Upper lobe of right lung (tissue), 1 donor: ENCODE results near the gene DAB1. TPM values are rescaled to one million over a fixed set of nuclear protein-coding genes. Genes with fewer than 3 reads are reported as not detected.

Experiments used
- ATAC-seq: fragments of 200-7000 bp; cut with Tn5 transposase; one replicate; pipeline ENCODE4 v1.9.1; 2020; ENCODE audit warnings: mild to moderate bottlenecking, moderate library complexity
- DNase-seq: peaks from one replicate; pipeline ENCODE4 v3.0.0-alpha.2; 2020
- H3K27ac ChIP-seq: fragments of 200-600 bp; one replicate; pipeline ENCODE4 v1.8.0; 2022
- H3K27me3 ChIP-seq: fragments of 200-600 bp; one replicate; pipeline ENCODE4 v1.8.0; 2022; ENCODE audit warnings: mild to moderate bottlenecking
- H3K36me3 ChIP-seq: fragments of 200-600 bp; one replicate; pipeline ENCODE4 v1.8.0; 2022
- H3K4me1 ChIP-seq: fragments of 200-600 bp; one replicate; pipeline ENCODE4 v1.8.0; 2022
- H3K4me3 ChIP-seq: fragments of 200-600 bp; one replicate; pipeline ENCODE4 v1.8.0; 2022; ENCODE audit warnings: mild to moderate bottlenecking
- H3K9me3 ChIP-seq: fragments of 200-600 bp; one replicate; pipeline ENCODE4 v1.8.0; 2022
- intact Hi-C: fragments of 100-400 bp; cut with DNase I; formaldehyde crosslinking; loops from one replicate; pipeline ENCODE4 v1.11.0; 2022
- total RNA-seq: library from RNA; stranded (reverse); fragmentation: NEBNext Ultra II Directional; extraction: Animal tissue kit (Norgen Biotek cat#: 25700); gene quantifications from one replicate; pipeline ENCODE4 v1.2.1, GENCODE V29; 2021
- TF ChIP-seq, protein P1 (sequence below): fragments of 200-600 bp; IDR thresholded peaks from one replicate; pipeline ENCODE4 v1.8.0; 2022; ENCODE audit warnings: antibody characterized with exemption
- donor health status: DM: no; HTN: yes; CAD: no; lungs with severe emphysema.

DAB1 gene
- total RNA-seq, 1 donor from 2014 or later, result 0.29 TPM

DNA sequence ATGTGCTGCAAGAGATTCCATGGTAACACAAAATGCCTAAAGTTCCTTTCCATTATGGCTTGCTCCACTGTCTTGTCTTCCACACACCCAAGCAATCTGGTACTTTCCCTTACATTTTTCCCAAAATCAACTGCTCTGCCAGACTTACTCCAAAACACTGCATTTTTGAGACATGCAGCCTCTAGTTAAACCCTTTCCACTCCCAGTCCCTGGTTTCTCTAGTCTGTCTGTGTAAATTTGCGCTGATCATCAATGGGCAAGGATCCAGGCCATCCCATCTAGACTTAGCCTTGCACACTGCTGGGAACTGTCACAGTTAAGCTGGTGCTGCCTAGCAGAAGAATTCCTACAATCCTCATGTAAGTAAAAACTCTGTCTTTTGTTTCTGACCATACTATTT lies 47.8 kb downstream of the DAB1 start:
- DNase-seq (no peak), ATAC-seq (no peak)
- Histone ChIP-seq H3K27ac (no peak overlapping the region), H3K27me3 (no peaks in the 10 kb centered on the region), H3K4me3 (no peak overlapping the region), H3K9me3 (no peaks in the 10 kb centered on the region), H3K36me3 (no peaks in the 10 kb centered on the region), H3K4me1 (no peaks in the 10 kb centered on the region)
- TF ChIP-seq, protein P1, sequence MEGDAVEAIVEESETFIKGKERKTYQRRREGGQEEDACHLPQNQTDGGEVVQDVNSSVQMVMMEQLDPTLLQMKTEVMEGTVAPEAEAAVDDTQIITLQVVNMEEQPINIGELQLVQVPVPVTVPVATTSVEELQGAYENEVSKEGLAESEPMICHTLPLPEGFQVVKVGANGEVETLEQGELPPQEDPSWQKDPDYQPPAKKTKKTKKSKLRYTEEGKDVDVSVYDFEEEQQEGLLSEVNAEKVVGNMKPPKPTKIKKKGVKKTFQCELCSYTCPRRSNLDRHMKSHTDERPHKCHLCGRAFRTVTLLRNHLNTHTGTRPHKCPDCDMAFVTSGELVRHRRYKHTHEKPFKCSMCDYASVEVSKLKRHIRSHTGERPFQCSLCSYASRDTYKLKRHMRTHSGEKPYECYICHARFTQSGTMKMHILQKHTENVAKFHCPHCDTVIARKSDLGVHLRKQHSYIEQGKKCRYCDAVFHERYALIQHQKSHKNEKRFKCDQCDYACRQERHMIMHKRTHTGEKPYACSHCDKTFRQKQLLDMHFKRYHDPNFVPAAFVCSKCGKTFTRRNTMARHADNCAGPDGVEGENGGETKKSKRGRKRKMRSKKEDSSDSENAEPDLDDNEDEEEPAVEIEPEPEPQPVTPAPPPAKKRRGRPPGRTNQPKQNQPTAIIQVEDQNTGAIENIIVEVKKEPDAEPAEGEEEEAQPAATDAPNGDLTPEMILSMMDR, result no peak
- intact Hi-C loops, result no loop called here

- DNase-seq, result no peak
- Histone ChIP-seq H3K36me3 (no peaks in the 10 kb centered on the region), H3K4me3 (no peak overlapping the region), H3K4me1 (no peaks in the 10 kb centered on the region), H3K27me3 (no peaks in the 10 kb centered on the region), H3K9me3 (no peaks in the 10 kb centered on the region), H3K27ac (no peak overlapping the region)
- TF ChIP-seq, protein P1, result no peak
- no peak for ATAC-seq
- intact Hi-C loops, result no loop called here
Observed at GRCh38 chr1:57369889-57370288, 54.0 kb downstream of the DAB1 start.

- intact Hi-C loops, result no loop called here
Observed at GRCh38 chr1:57367945-57368344, 55.9 kb downstream of the DAB1 start.

DNA sequence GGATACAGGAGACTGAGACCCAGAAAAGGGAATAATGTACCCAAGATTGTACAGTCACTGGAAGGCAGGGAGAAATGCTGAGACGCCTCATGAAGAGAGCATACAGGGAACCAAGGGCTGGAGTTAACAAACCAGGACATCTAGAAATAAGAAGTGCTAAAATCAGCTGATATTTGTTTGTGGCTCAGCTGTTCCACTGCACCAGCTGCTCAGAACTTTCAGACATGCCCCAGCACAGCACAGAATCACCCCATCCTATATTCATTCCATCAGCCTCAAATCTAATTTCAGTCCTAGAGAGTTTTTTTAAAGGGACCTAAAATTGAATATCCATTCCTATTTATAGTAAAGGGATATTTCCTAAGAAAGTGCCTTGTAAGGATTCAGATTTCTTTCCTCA lies 60.2 kb downstream of the DAB1 start:
- no peak overlapping the region for H3K4me3 ChIP-seq
- intact Hi-C loops, result no loop called here
- TF ChIP-seq, protein P1, result no peak
- H3K27me3 ChIP-seq, result no peaks in the 10 kb centered on the region
- no peaks in the 10 kb centered on the region for H3K36me3 ChIP-seq
- ATAC-seq (no peak), DNase-seq (no peak)
- no peak overlapping the region for H3K27ac ChIP-seq
- no peaks in the 10 kb centered on the region for H3K4me1 ChIP-seq
- H3K9me3 ChIP-seq, result peaks cover 3% of the 10 kb centered on the region

More at GRCh38 chr1:57367945-57368344, 55.9 kb downstream of the DAB1 start:
- ATAC-seq (no peak), DNase-seq (no peak)
- Histone ChIP-seq H3K27me3 (no peaks in the 10 kb centered on the region), H3K27ac (no peak overlapping the region), H3K36me3 (no peaks in the 10 kb centered on the region), H3K4me3 (no peak overlapping the region), H3K9me3 (no peaks in the 10 kb centered on the region), H3K4me1 (no peaks in the 10 kb centered on the region)
- TF ChIP-seq, protein P1, result no peak

DNA sequence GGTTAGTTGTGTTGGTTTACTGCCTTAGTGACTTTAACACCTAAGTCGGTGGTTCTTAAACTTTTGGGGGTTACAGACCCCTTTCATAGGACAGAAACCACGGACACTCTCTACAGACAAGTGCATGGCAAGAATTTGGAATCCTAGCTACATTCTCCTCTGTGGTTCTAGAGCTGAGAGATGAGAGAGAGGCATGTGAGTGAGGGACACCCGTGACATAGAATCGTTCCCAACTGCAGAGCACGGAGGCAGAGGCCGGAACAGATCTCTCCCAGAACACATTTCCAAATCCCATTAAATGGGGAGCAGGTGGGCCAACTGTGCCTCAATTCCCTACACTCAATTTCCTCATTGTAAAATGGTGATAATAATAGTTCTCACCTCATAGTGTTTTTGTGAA lies 60.7 kb downstream of the DAB1 start:
- H3K9me3 ChIP-seq, result peaks cover 7% of the 10 kb centered on the region
- no peaks in the 10 kb centered on the region for H3K4me1 ChIP-seq
- TF ChIP-seq, protein P1, result no peak
- H3K36me3 ChIP-seq, result no peaks in the 10 kb centered on the region
- H3K27ac ChIP-seq, result no peak overlapping the region
- H3K4me3 ChIP-seq, result no peak overlapping the region
- intact Hi-C loops, result no loop called here
- ATAC-seq (no peak), DNase-seq (no peak)
- no peaks in the 10 kb centered on the region for H3K27me3 ChIP-seq

DNA sequence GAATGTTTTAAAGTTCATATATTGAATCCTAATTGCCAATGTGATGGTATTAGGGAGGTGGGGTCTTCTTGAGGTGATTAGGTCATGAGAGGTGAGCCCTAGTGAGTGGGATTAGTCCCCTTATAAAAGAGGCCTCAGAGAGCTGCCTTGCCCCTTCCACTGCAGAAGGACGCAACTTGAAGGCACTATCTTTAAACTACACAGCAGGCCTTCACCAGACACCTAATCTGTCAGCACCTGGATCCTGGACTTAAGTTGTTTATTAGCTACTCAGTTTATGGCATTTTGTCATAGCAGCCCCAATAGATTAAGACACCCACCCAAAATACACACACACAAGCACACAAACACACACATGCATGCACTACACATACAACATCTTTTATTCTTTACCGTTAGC lies 61.4 kb downstream of the DAB1 start:
- Histone ChIP-seq H3K9me3 (peaks cover 7% of the 10 kb centered on the region), H3K27me3 (no peaks in the 10 kb centered on the region), H3K36me3 (no peaks in the 10 kb centered on the region), H3K4me1 (no peaks in the 10 kb centered on the region), H3K27ac (no peak overlapping the region), H3K4me3 (no peak overlapping the region)
- no peak for ATAC-seq
- TF ChIP-seq, protein P1, result no peak
- intact Hi-C loops, result no loop called here
- no peak for DNase-seq
